Measurements from ENCODE around the gene SHC1.
A peak's percentile ranks its signal among the peaks of the same experiment; 100 is the strongest.
"Not testable (repeated sequence)": the region's sequence is repeated elsewhere in the genome, so short reads cannot be mapped to it uniquely, and the experiment has no call there.

GRCh38 chr1:154995301-154995983 is 24.9 kb upstream of the SHC1 start:
- not testable (repeated sequence) for TF ChIP-seq POLR2AphosphoS5 (IDR thresholded peaks at IDR 0.05; ENCODE audit: low read depth); JUNB (IDR thresholded peaks at IDR 0.05; ENCODE audit: unreplicated experiment); ETS1 (IDR thresholded peaks at IDR 0.05); EZH2 (IDR thresholded peaks at IDR 0.05; ENCODE audit: low read depth, unreplicated experiment); CREB1 (CRISPR knock-in tag; IDR thresholded peaks at IDR 0.05; ENCODE audit: low read depth)
- TF ChIP-seq CTCF (conservative IDR thresholded peaks at IDR 0.05; ENCODE audit: low read depth in 2 of 2): peak; percentile 68 to 73
